Measurements from ENCODE around the gene PCNX2.
"Not testable (repeated sequence)": the region's sequence is repeated elsewhere in the genome, so short reads cannot be mapped to it uniquely, and the experiment has no call there.

The PCNX2 gene

GRCh38 chr1:233089251-233089650, 206.3 kb downstream of the PCNX2 start:
- no peaks in the 10 kb centered on the region for H3K9me3 ChIP-seq (ENCODE audit: low read length)
- no peaks in the 10 kb centered on the region for H3K27me3 ChIP-seq (ENCODE audit: control insufficient read depth in 1 of 2, insufficient read depth in 2 of 2, low read length in 2 of 2)
- H3K4me3 ChIP-seq (ENCODE audit: low read depth in 1 of 2, low read length in 2 of 2): no peak overlapping the region
- H3K9ac ChIP-seq (ENCODE audit: low read length): no peak overlapping the region
- H3K4me1 ChIP-seq (ENCODE audit: insufficient read depth, low read length): no peaks in the 10 kb centered on the region
- no peak overlapping the region for H3K27ac ChIP-seq (ENCODE audit: low read depth, low read length)
- no peaks in the 10 kb centered on the region for H3K36me3 ChIP-seq (ENCODE audit: insufficient read depth, low read length)

- Histone ChIP-seq H3K9ac (ENCODE audit: low read length) (no peak overlapping the region), H3K27me3 (ENCODE audit: control insufficient read depth in 1 of 2, insufficient read depth in 2 of 2, low read length in 2 of 2) (no peaks in the 10 kb centered on the region), H3K9me3 (ENCODE audit: low read length) (no peaks in the 10 kb centered on the region)
These were observed 206.9 kb downstream of the PCNX2 start for GRCh38 chr1:233088613-233089012.

GRCh38 chr1:233086961-233087881, 208.3 kb downstream of the PCNX2 start:
- H3K27me3 ChIP-seq (ENCODE audit: control insufficient read depth in 1 of 2, insufficient read depth in 2 of 2, low read length in 2 of 2): no peaks in the 10 kb centered on the region
- no peak overlapping the region for H3K9ac ChIP-seq (ENCODE audit: low read length)
- no peak overlapping the region for H3K27ac ChIP-seq (ENCODE audit: low read depth, low read length)
- no peak overlapping the region for H3K4me3 ChIP-seq (ENCODE audit: low read depth in 1 of 2, low read length in 2 of 2)
- H3K4me1 ChIP-seq (ENCODE audit: insufficient read depth, low read length): no peaks in the 10 kb centered on the region
- H3K36me3 ChIP-seq (ENCODE audit: insufficient read depth, low read length): no peaks in the 10 kb centered on the region
- no peaks in the 10 kb centered on the region for H3K9me3 ChIP-seq (ENCODE audit: low read length)

More at GRCh38 chr1:233088613-233089012, 206.9 kb downstream of the PCNX2 start:
- Histone ChIP-seq H3K27ac (ENCODE audit: low read depth, low read length) (no peak overlapping the region), H3K4me3 (ENCODE audit: low read depth in 1 of 2, low read length in 2 of 2) (no peak overlapping the region), H3K36me3 (ENCODE audit: insufficient read depth, low read length) (no peaks in the 10 kb centered on the region), H3K4me1 (ENCODE audit: insufficient read depth, low read length) (no peaks in the 10 kb centered on the region)

GRCh38 chr1:233085566-233085965, 210.0 kb downstream of the PCNX2 start:
- no peaks in the 10 kb centered on the region for H3K36me3 ChIP-seq (ENCODE audit: insufficient read depth, low read length)
- H3K27me3 ChIP-seq (ENCODE audit: control insufficient read depth in 1 of 2, insufficient read depth in 2 of 2, low read length in 2 of 2): no peaks in the 10 kb centered on the region
- H3K9me3 ChIP-seq (ENCODE audit: low read length): no peaks in the 10 kb centered on the region
- H3K9ac ChIP-seq (ENCODE audit: low read length): no peak overlapping the region
- H3K4me3 ChIP-seq (ENCODE audit: low read depth in 1 of 2, low read length in 2 of 2): no peak overlapping the region
- H3K27ac ChIP-seq (ENCODE audit: low read depth, low read length): no peak overlapping the region
- peaks cover 9% of the 10 kb centered on the region for H3K4me1 ChIP-seq (ENCODE audit: insufficient read depth, low read length)

GRCh38 chr1:233082778-233083550, 212.6 kb downstream of the PCNX2 start:
- Histone ChIP-seq H3K4me1 (ENCODE audit: insufficient read depth, low read length) (peaks cover 9% of the 10 kb centered on the region), H3K36me3 (ENCODE audit: insufficient read depth, low read length) (no peaks in the 10 kb centered on the region), H3K9ac (ENCODE audit: low read length) (no peak overlapping the region), H3K4me3 (ENCODE audit: low read depth in 1 of 2, low read length in 2 of 2) (no peak overlapping the region), H3K27me3 (ENCODE audit: control insufficient read depth in 1 of 2, insufficient read depth in 2 of 2, low read length in 2 of 2) (no peaks in the 10 kb centered on the region), H3K9me3 (ENCODE audit: low read length) (no peaks in the 10 kb centered on the region), H3K27ac (ENCODE audit: low read depth, low read length) (no peak overlapping the region)

- no peak overlapping the region for H3K27ac ChIP-seq (ENCODE audit: low read depth, low read length)
- H3K9ac ChIP-seq (ENCODE audit: low read length): no peak overlapping the region
- no peak overlapping the region for H3K4me3 ChIP-seq (ENCODE audit: low read depth in 1 of 2, low read length in 2 of 2)
These were observed 213.8 kb downstream of the PCNX2 start for GRCh38 chr1:233081735-233082134.

GRCh38 chr1:233080827-233081226, 214.7 kb downstream of the PCNX2 start:
- not testable (repeated sequence) for H3K27me3 ChIP-seq (ENCODE audit: control insufficient read depth in 1 of 2, insufficient read depth in 2 of 2, low read length in 2 of 2); H3K27ac ChIP-seq (ENCODE audit: low read depth, low read length); H3K4me3 ChIP-seq (ENCODE audit: low read depth in 1 of 2, low read length in 2 of 2); H3K4me1 ChIP-seq (ENCODE audit: insufficient read depth, low read length); H3K9ac ChIP-seq (ENCODE audit: low read length); H3K36me3 ChIP-seq (ENCODE audit: insufficient read depth, low read length); H3K9me3 ChIP-seq (ENCODE audit: low read length)

More at GRCh38 chr1:233081735-233082134, 213.8 kb downstream of the PCNX2 start:
- peaks cover 9% of the 10 kb centered on the region for H3K4me1 ChIP-seq (ENCODE audit: insufficient read depth, low read length)
- no peaks in the 10 kb centered on the region for H3K9me3 ChIP-seq (ENCODE audit: low read length)
- H3K36me3 ChIP-seq (ENCODE audit: insufficient read depth, low read length): no peaks in the 10 kb centered on the region
- no peaks in the 10 kb centered on the region for H3K27me3 ChIP-seq (ENCODE audit: control insufficient read depth in 1 of 2, insufficient read depth in 2 of 2, low read length in 2 of 2)

- Histone ChIP-seq H3K4me1 (ENCODE audit: insufficient read depth, low read length) (peaks cover 11% of the 10 kb centered on the region), H3K36me3 (ENCODE audit: insufficient read depth, low read length) (no peaks in the 10 kb centered on the region), H3K9ac (ENCODE audit: low read length) (no peak overlapping the region), H3K9me3 (ENCODE audit: low read length) (no peaks in the 10 kb centered on the region), H3K4me3 (ENCODE audit: low read depth in 1 of 2, low read length in 2 of 2) (no peak overlapping the region), H3K27me3 (ENCODE audit: control insufficient read depth in 1 of 2, insufficient read depth in 2 of 2, low read length in 2 of 2) (no peaks in the 10 kb centered on the region), H3K27ac (ENCODE audit: low read depth, low read length) (no peak overlapping the region)
These were observed 215.2 kb downstream of the PCNX2 start for GRCh38 chr1:233080286-233080685.

- Histone ChIP-seq H3K27ac (ENCODE audit: low read depth, low read length) (no peak overlapping the region), H3K36me3 (ENCODE audit: insufficient read depth, low read length) (no peaks in the 10 kb centered on the region), H3K27me3 (ENCODE audit: control insufficient read depth in 1 of 2, insufficient read depth in 2 of 2, low read length in 2 of 2) (no peaks in the 10 kb centered on the region), H3K9ac (ENCODE audit: low read length) (no peak overlapping the region), H3K4me3 (ENCODE audit: low read depth in 1 of 2, low read length in 2 of 2) (no peak overlapping the region), H3K4me1 (ENCODE audit: insufficient read depth, low read length) (peaks cover 15% of the 10 kb centered on the region), H3K9me3 (ENCODE audit: low read length) (no peaks in the 10 kb centered on the region)
These were observed 216.0 kb downstream of the PCNX2 start for GRCh38 chr1:233079574-233079973.

GRCh38 chr1:233078396-233078795, 217.1 kb downstream of the PCNX2 start:
- Histone ChIP-seq H3K4me1 (ENCODE audit: insufficient read depth, low read length) (peaks cover 15% of the 10 kb centered on the region), H3K4me3 (ENCODE audit: low read depth in 1 of 2, low read length in 2 of 2) (no peak overlapping the region), H3K9me3 (ENCODE audit: low read length) (no peaks in the 10 kb centered on the region), H3K27me3 (ENCODE audit: control insufficient read depth in 1 of 2, insufficient read depth in 2 of 2, low read length in 2 of 2) (no peaks in the 10 kb centered on the region), H3K36me3 (ENCODE audit: insufficient read depth, low read length) (no peaks in the 10 kb centered on the region), H3K27ac (ENCODE audit: low read depth, low read length) (no peak overlapping the region), H3K9ac (ENCODE audit: low read length) (no peak overlapping the region)

- Histone ChIP-seq H3K27me3 (ENCODE audit: control insufficient read depth in 1 of 2, insufficient read depth in 2 of 2, low read length in 2 of 2) (no peaks in the 10 kb centered on the region), H3K36me3 (ENCODE audit: insufficient read depth, low read length) (no peaks in the 10 kb centered on the region), H3K9me3 (ENCODE audit: low read length) (no peaks in the 10 kb centered on the region), H3K4me1 (ENCODE audit: insufficient read depth, low read length) (peaks cover 5% of the 10 kb centered on the region), H3K9ac (ENCODE audit: low read length) (no peak overlapping the region), H3K27ac (ENCODE audit: low read depth, low read length) (no peak overlapping the region), H3K4me3 (ENCODE audit: low read depth in 1 of 2, low read length in 2 of 2) (no peak overlapping the region)
These were observed 219.6 kb downstream of the PCNX2 start for GRCh38 chr1:233075915-233076295.
